Astrocyte of the spinal cord (primary cell): Measurements from ENCODE around the gene EIF1AD.
"Not testable (repeated sequence)": the region's sequence is repeated elsewhere in the genome, so short reads cannot be mapped to it uniquely, and the experiment has no call there.

ENCODE experiments used
- DNase-seq: peaks from one replicate; pipeline ENCODE4 v3.0.0; 2011; ENCODE audit warnings: low read depth, low spot score
- H3K4me3 ChIP-seq: 2 replicates; pipeline ENCODE4 v1.5.1; 2011; ENCODE audit warnings: low read depth, mild to moderate bottlenecking, low read length, moderate library complexity
- CTCF ChIP-seq: IDR thresholded peaks from 2 replicates; pipeline ENCODE4 v1.5.1; 2012; ENCODE audit warnings: low read depth, mild to moderate bottlenecking, low read length, inconsistent platforms
- in situ Hi-C: cut with HindIII; loops from 2 replicates; pipeline ENCODE4 v1.10.0; 2017; ENCODE audit warnings: low sequenced_read_pairs

The EIF1AD gene

GRCh38 chr11:65952052-65952521 lies 49.9 kb downstream of the EIF1AD start:
- in situ Hi-C loops = no loop called here
- DNase-seq = no peak
- TF ChIP-seq CTCF = no peak
- no peak overlapping the region for H3K4me3 ChIP-seq

GRCh38 chr11:65951641-65952040 lies 50.3 kb downstream of the EIF1AD start:
- DNase-seq, in situ Hi-C loops, H3K4me3 ChIP-seq: not testable (repeated sequence)

GRCh38 chr11:65950711-65951110 lies 51.2 kb downstream of the EIF1AD start:
- in situ Hi-C loops, H3K4me3 ChIP-seq, DNase-seq: not testable (repeated sequence)

- no peak overlapping the region for H3K4me3 ChIP-seq
- no peak for TF ChIP-seq CTCF
- in situ Hi-C loops = no loop called here
- DNase-seq = no peak
Observed at GRCh38 chr11:65947603-65948125, 54.3 kb downstream of the EIF1AD start.

- TF ChIP-seq CTCF = no peak
- in situ Hi-C loops = no loop called here
- no peak for DNase-seq
- no peak overlapping the region for H3K4me3 ChIP-seq
Observed at GRCh38 chr11:65947133-65947532, 54.8 kb downstream of the EIF1AD start.

- no peak for DNase-seq
- no peak overlapping the region for H3K4me3 ChIP-seq
- TF ChIP-seq CTCF = no peak
- in situ Hi-C loops = no loop called here
Observed at GRCh38 chr11:65946655-65947054, 55.3 kb downstream of the EIF1AD start.
